GM21367 (cell line): Measurements from ENCODE around the gene MCF2L.

ENCODE experiments used
- ATAC-seq: cut with Tn5 transposase; IDR thresholded peaks from one replicate; pipeline ENCODE4 v1.9.1; 2021; ENCODE audit not compliant: unreplicated experiment

Gene MCF2L

GRCh38 chr13:113013878-113014751 is 45.1 kb downstream of the MCF2L start:
- ATAC-seq: no peak

- ATAC-seq: no peak
These were observed 46.0 kb downstream of the MCF2L start for GRCh38 chr13:113014752-113015745.

GRCh38 chr13:113015826-113016525 is 47.0 kb downstream of the MCF2L start:
- no peak for ATAC-seq

GRCh38 chr13:113016526-113017295 is 47.7 kb downstream of the MCF2L start:
- ATAC-seq: no peak

- ATAC-seq: no peak
These were observed 48.6 kb downstream of the MCF2L start for GRCh38 chr13:113017506-113018215.

- no peak for ATAC-seq
These were observed 49.9 kb downstream of the MCF2L start for GRCh38 chr13:113018676-113019465.

GRCh38 chr13:113020323-113021080 is 51.5 kb downstream of the MCF2L start:
- ATAC-seq: no peak

- no peak for ATAC-seq
These were observed 52.4 kb downstream of the MCF2L start for GRCh38 chr13:113021391-113021790.

- ATAC-seq: no peak
These were observed 52.8 kb downstream of the MCF2L start for GRCh38 chr13:113021811-113022210.

- ATAC-seq: no peak
These were observed 53.4 kb downstream of the MCF2L start for GRCh38 chr13:113022391-113022744.

- ATAC-seq: no peak
These were observed 53.9 kb downstream of the MCF2L start for GRCh38 chr13:113022745-113023574.

- ATAC-seq: no peak
These were observed 54.8 kb downstream of the MCF2L start for GRCh38 chr13:113023694-113024430.

GRCh38 chr13:113024466-113024865 is 55.5 kb downstream of the MCF2L start:
- no peak for ATAC-seq

GRCh38 chr13:113026391-113026910 is 57.4 kb downstream of the MCF2L start:
- ATAC-seq: no peak

GRCh38 chr13:113027095-113027494 is 58.1 kb downstream of the MCF2L start:
- no peak for ATAC-seq

- no peak for ATAC-seq
These were observed 58.6 kb downstream of the MCF2L start for GRCh38 chr13:113027566-113027965.
